Right lobe of liver (tissue), 4 donors: Measurements from ENCODE around the gene AMBRA1.

Experiments used
- CTCF ChIP-seq, 4 donors: fragments of 200-600 bp in 3 of 4; fragments of 450-650 bp in 1 of 4; IDR thresholded peaks; one replicate each; pipeline versions ENCODE4 v1.5.1 to v1.8.0; 2016 to 2022; ENCODE audit warnings: antibody characterized with exemption in 4 of 4, mild to moderate bottlenecking in 2 of 4
- POLR2A ChIP-seq: fragments of 450-650 bp; IDR thresholded peaks from one replicate; pipeline ENCODE4 v1.6.1; 2017; ENCODE audit warnings: antibody characterized with exemption, mild to moderate bottlenecking
- donor health status: DM: no; HTN: no; CAD: no.
- donor health status: DM: no; HTN: no; CAD: no.
- donor health status: DM: no; HTN: yes; CAD: no.

GRCh38 chr11:46472662-46472994 lies 121.2 kb downstream of the AMBRA1 start:
- TF ChIP-seq POLR2A, result no peak
- TF ChIP-seq CTCF (IDR thresholded peaks at IDR 0.05), result no peak
